HepG2 (cell line): ENCODE data around the gene MED9. TPM values are rescaled to one million over a fixed set of nuclear protein-coding genes. Genes with fewer than 3 reads are reported as not detected.

ENCODE experiments used
- ATAC-seq: fragments of 200-7000 bp; cut with Tn5 transposase; 3 replicates; pipeline ENCODE4 v1.9.1; 2020; ENCODE audit warnings: mild to moderate bottlenecking, moderate library complexity
- BruUV-seq: library from RNA; stranded (reverse); fragments of 400-500 nt; replicated peaks from 2 replicates; lab custom pipeline; 2021; lab: Mats Ljungman, UMichigan
- CTCF ChIA-PET: fragments of 300-600 bp; formaldehyde crosslinking; extraction: SDS; loops from one replicate; lab custom pipeline; 2021; ENCODE audit warnings: low total read pairs, inconsistent platforms, low intra/inter-chr PET ratio; lab: Yijun Ruan, JAX
- POLR2A ChIA-PET: fragments of 350-600 bp; sonication (Branson Sonifier 250); formaldehyde crosslinking; loops from one replicate; lab custom pipeline; 2020; ENCODE audit warnings: antibody characterized with exemption, inconsistent platforms; lab: Yijun Ruan, JAX
- DNase-seq: peaks from one replicate; pipeline ENCODE4 v3.0.0-alpha.2; 2015; ENCODE audit warnings: low spot score
- FAIRE-seq: peaks from 3 replicates; lab custom pipeline; 2011; peaks lifted over from hg19 to GRCh38; lab: Jason Lieb, UNC
- H2AFZ ChIP-seq: one replicate; pipeline ENCODE4 v1.6.1; 2011; ENCODE audit warnings: low read length, inconsistent platforms
- H3K27ac ChIP-seq: fragments of 300-600 bp; 3 replicates; pipeline ENCODE4 v1.8.0; 2011; ENCODE audit warnings: mixed run types, mild to moderate bottlenecking, mixed read lengths, low read length, inconsistent platforms; ENCODE audit not compliant: insufficient read depth; ENCODE audit errors: extremely low read length
- H3K27me3 ChIP-seq, 2 experiments: fragments of 200-600 bp in 1 of 2; 2 replicates in 1 of 2; 3 replicates in 1 of 2; pipeline versions ENCODE4 v1.6.0 to v1.8.0; 2011; ENCODE audit warnings: low read length in 2 of 2, mild to moderate bottlenecking in 2 of 2, moderate library complexity in 2 of 2, inconsistent platforms in 1 of 2; ENCODE audit not compliant: insufficient read depth in 2 of 2, control insufficient read depth in 1 of 2
- H3K36me3 ChIP-seq, 2 experiments: fragments of 200-600 bp in 1 of 2; replicated peaks in 1 of 2; 2 replicates in 1 of 2; 3 replicates in 1 of 2; pipeline versions ENCODE4 v1.5.1 to v1.8.0; 2011; ENCODE audit warnings: low read length in 2 of 2, inconsistent platforms in 1 of 2; ENCODE audit not compliant: insufficient read depth in 2 of 2, control insufficient read depth in 1 of 2
- H3K4me1 ChIP-seq: 2 replicates; pipeline ENCODE4 v1.5.1; 2012; ENCODE audit warnings: low read length, inconsistent platforms; ENCODE audit not compliant: insufficient read depth
- H3K4me2 ChIP-seq: 2 replicates; pipeline ENCODE4 v1.6.0; 2011; ENCODE audit warnings: low read depth, low read length, inconsistent platforms
- H3K4me3 ChIP-seq, 3 experiments: fragments of 200-600 bp in 1 of 3; sonication (generic), shearing (Covaris generic) in 1 of 3; replicated peaks in 1 of 3; 2 replicates each; pipeline ENCODE4 v1.5.1; 2011 to 2016; ENCODE audit warnings: low read length in 3 of 3, inconsistent platforms in 2 of 3, low read depth in 2 of 3, mild to moderate bottlenecking in 2 of 3, control low read depth in 1 of 3, mixed read lengths in 1 of 3; ENCODE audit not compliant: insufficient read depth in 1 of 3
- H3K79me2 ChIP-seq: one replicate; pipeline ENCODE4 v1.6.1; 2011; ENCODE audit warnings: low read length, inconsistent platforms; ENCODE audit not compliant: insufficient read depth
- H3K9ac ChIP-seq: 2 replicates; pipeline ENCODE4 v1.6.0; 2011; ENCODE audit warnings: mild to moderate bottlenecking, low read depth, low read length, inconsistent platforms; ENCODE audit not compliant: insufficient read depth
- H3K9me3 ChIP-seq: 2 replicates; pipeline ENCODE4 v1.5.1; 2012; ENCODE audit warnings: mild to moderate bottlenecking, low read length
- H4K20me1 ChIP-seq: 2 replicates; pipeline ENCODE4 v1.6.0; 2011; ENCODE audit warnings: inconsistent platforms, mild to moderate bottlenecking, low read length, moderate library complexity; ENCODE audit not compliant: insufficient read depth
- JUN ChIP-seq: sonication (generic); formaldehyde crosslinking; IDR thresholded peaks from 2 replicates; pipeline ENCODE4 v1.4.0; 2020; ENCODE audit warnings: mild to moderate bottlenecking, missing genetic modification reagents
- NAIF1 ChIP-seq: sonication (generic); formaldehyde crosslinking; IDR thresholded peaks from 2 replicates; pipeline ENCODE4 v1.5.0; 2020; ENCODE audit warnings: mild to moderate bottlenecking, missing genetic modification reagents, borderline replicate concordance
- TCF7 ChIP-seq: sonication (generic); IDR thresholded peaks from 2 replicates; pipeline ENCODE4 v1.6.1; 2016; ENCODE audit warnings: antibody characterized with exemption, low read depth
- TEAD3 ChIP-seq: optimal IDR thresholded peaks from 2 replicates; pipeline ENCODE3; 2016; ENCODE audit warnings: borderline replicate concordance
- ZBTB3 ChIP-seq: sonication (generic); formaldehyde crosslinking; IDR thresholded peaks from 2 replicates; pipeline ENCODE4 v1.4.0; 2020; ENCODE audit warnings: low read depth, mild to moderate bottlenecking, moderate library complexity, missing genetic modification reagents, borderline replicate concordance
- ZC3H13 ChIP-seq: sonication (generic); formaldehyde crosslinking; IDR thresholded peaks from 2 replicates; pipeline ENCODE4 v1.8.1; 2023; ENCODE audit warnings: mild to moderate bottlenecking, missing genetic modification reagents, moderate library complexity
- ZNF749 ChIP-seq: sonication (generic); formaldehyde crosslinking; IDR thresholded peaks from 2 replicates; pipeline ENCODE4 v1.8.0; 2022; ENCODE audit warnings: mild to moderate bottlenecking, missing genetic modification reagents, moderate library complexity, borderline replicate concordance
- WGBS: methylation state at CpG from one replicate; pipeline ENCODE4 v1.1.6; 2017; ENCODE audit warnings: low lambda C conversion rate; 5-methylcytosine and 5-hydroxymethylcytosine counted together
- in situ Hi-C: cut with HindIII; loops from 2 replicates; pipeline ENCODE4 v1.10.0; 2017; ENCODE audit warnings: low pct_unique_long_range_greater_than_20kb; ENCODE audit not compliant: extremely low pct_ligation_motif_present
- intact Hi-C: fragments of 100-400 bp; cut with micrococcal nuclease; formaldehyde crosslinking; loops from one replicate; pipeline ENCODE4 v1.10.0; 2022; ENCODE audit not compliant: unreplicated experiment
- polyA plus RNA-seq, 8 experiments: library from polyadenylated mRNA; depleted of rRNA in 3 of 8; stranded (reverse) in 7 of 8; unstranded in 1 of 8; fragments of >200 nt; fragmentation: Illumina TruSeq in 4 of 8; extraction: Trizol in 4 of 8; gene quantifications; 2 replicates each; pipeline versions ENCODE4 v1.2.1 to v1.2.3, GENCODE V29; 2011 to 2016; ENCODE audit warnings: low read depth in 4 of 8, missing spikeins in 1 of 8, mixed read lengths in 1 of 8; ENCODE audit not compliant: insufficient read depth in 1 of 8
- total RNA-seq, 5 experiments: library from RNA; depleted of rRNA; stranded (reverse); fragments of >200 nt; fragmentation: Illumina TruSeq; extraction: Trizol; gene quantifications; 2 replicates each; pipeline ENCODE4 v1.2.3, GENCODE V29; 2016; ENCODE audit warnings: low read depth in 1 of 5
- TF ChIP-seq, protein P1 (sequence below): sonication (generic); formaldehyde crosslinking; IDR thresholded peaks from 2 replicates; pipeline ENCODE4 v1.8.0; 2022; ENCODE audit warnings: mild to moderate bottlenecking, missing genetic modification reagents, moderate library complexity

The MED9 gene
- total and polyA plus RNA-seq, 2 of the 13 experiments (the other 11 are each of a cell fraction or from before 2014, with no cell fraction given), result 11.9 to 15.1 TPM

DNA sequence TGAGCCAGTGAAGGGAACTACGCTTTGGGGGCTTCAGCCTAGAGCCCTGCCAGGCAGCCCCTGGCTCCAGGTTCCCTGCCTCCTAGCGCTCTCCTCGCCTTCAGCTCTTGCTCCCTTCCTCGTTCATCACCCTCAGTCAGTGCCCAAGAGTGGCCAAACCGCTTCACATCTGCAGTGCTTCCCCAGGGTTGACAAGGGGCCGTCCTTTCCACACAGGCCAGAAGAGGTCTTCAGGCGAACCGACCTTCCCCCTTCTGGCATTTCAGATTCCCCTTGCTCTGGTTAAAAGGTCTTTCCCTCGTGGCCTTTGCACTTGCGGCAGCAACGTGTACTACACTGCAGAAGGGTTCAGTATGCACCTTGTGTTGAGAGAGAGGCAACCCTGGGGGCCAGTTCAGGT, 15.3 kb downstream of the MED9 start:
- Histone ChIP-seq H3K9me3 (no peaks in the 10 kb centered on the region), H3K4me3 (no peak overlapping the region), H3K36me3 (peaks cover 10 to 26% of the 10 kb centered on the region in 2 experiments; a peak in 4 of 5 replicates), H3K4me2 (no peak overlapping the region), H3K9ac (no peak overlapping the region), H3K27me3 (0 out of 5 replicates have a peak, but pooled peaks cover 0 to under 1% of the 10 kb centered on the region in 2 experiments), H3K79me2 (no peaks in the 10 kb centered on the region), H2AFZ (no peak overlapping the region), H3K4me1 (peaks cover 38% of the 10 kb centered on the region), H3K27ac (no peak overlapping the region), H4K20me1 (no peaks in the 10 kb centered on the region)
- ChIA-PET CTCF (no interaction called here), POLR2A (interaction anchor here (0.6 kb wide), 1 partner anchor 106 kb away, joined by 3 read pairs; no protein-coding TSS in a partner anchor)
- no peak for TF ChIP-seq ZNF749 (CRISPR knock-in tag)
- TF ChIP-seq ZC3H13 (CRISPR knock-in tag), result peak; percentile 49; the same call in 1 of the 2 replicates
- no TSS peak for BruUV-seq
- FAIRE-seq (no peak), ATAC-seq (no peak), DNase-seq (no peak)
- in situ Hi-C loops (no loop called here), intact Hi-C loops (no loop called here)
- 84% methylated on average over 11 of the region's 11 CpGs for WGBS

DNA sequence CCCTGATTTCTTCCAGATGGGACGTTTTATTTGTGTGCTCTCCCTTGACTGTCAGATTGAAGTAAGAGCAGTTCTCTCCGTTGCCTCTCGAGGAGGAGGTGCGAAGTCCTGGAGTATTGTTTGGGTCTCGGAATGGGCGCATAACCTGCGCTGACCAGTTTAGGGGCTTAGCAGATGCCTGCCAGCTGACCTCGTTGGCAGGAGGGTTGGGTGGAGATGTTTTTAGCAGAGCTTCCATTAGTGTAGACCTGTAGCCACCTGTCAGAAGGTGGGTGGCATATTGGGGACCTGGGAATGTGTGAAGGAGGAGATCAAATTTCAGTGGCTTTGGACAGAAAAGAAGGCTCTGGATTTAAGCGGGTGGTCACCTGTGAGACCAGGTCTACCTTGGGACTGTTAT, 15.8 kb downstream of the MED9 start:
- no peak for ATAC-seq
- TF ChIP-seq TEAD3 (CRISPR knock-in tag), result no peak
- TF ChIP-seq NAIF1 (CRISPR knock-in tag), result no peak
- no peak for TF ChIP-seq JUN (CRISPR knock-in tag)
- TF ChIP-seq TCF7, result no peak
- TF ChIP-seq, protein P1, sequence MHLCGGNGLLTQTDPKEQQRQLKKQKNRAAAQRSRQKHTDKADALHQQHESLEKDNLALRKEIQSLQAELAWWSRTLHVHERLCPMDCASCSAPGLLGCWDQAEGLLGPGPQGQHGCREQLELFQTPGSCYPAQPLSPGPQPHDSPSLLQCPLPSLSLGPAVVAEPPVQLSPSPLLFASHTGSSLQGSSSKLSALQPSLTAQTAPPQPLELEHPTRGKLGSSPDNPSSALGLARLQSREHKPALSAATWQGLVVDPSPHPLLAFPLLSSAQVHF (CRISPR knock-in tag), result no peak
- TF ChIP-seq ZBTB3 (CRISPR knock-in tag), result no peak
- TF ChIP-seq, all 625 proteins: peak for 0
- no peak overlapping the region for H3K4me3 ChIP-seq
- POLR2A ChIA-PET, result interaction anchor here (0.6 kb wide), 1 partner anchor 106 kb away, joined by 3 read pairs; no protein-coding TSS in a partner anchor
- H3K9ac ChIP-seq, result no peak overlapping the region
- no peaks in the 10 kb centered on the region for H3K9me3 ChIP-seq
- BruUV-seq, result TSS peak; percentile 26
- H3K36me3 ChIP-seq, result peaks cover 10 to 23% of the 10 kb centered on the region in 2 experiments; a peak in 4 of 5 replicates
- CTCF ChIA-PET, result no interaction called here
- H4K20me1 ChIP-seq, result no peaks in the 10 kb centered on the region
- intact Hi-C loops, result no loop called here
- FAIRE-seq (no peak), DNase-seq (no peak)
- H3K27me3 ChIP-seq, result peaks cover 0 to 6% of the 10 kb centered on the region in 2 experiments; a peak in 2 of 5 replicates
- 97% methylated on average over 9 of the region's 9 CpGs for WGBS
- H2AFZ ChIP-seq, result no peak overlapping the region
- peaks cover 43% of the 10 kb centered on the region for H3K4me1 ChIP-seq
- in situ Hi-C loops, result no loop called here
- no peaks in the 10 kb centered on the region for H3K79me2 ChIP-seq
- H3K4me2 ChIP-seq, result no peak overlapping the region
- no peak overlapping the region for H3K27ac ChIP-seq
